Activated naive CD4-positive, alpha-beta T cell treated with anti-CD3 and anti-CD28 coated beads for 36 hours (primary cell): ENCODE results near the gene OTOS. TPM values are rescaled to one million over a fixed set of nuclear protein-coding genes. Genes with fewer than 3 reads are reported as not detected.

Experiments
- CTCF ChIA-PET: fragments of 350-600 bp; sonication (Branson Sonifier 250); formaldehyde crosslinking; loops from one replicate; lab custom pipeline; 2021; ENCODE audit warnings: antibody characterized with exemption; lab: Charles Lee
- DNase-seq: peaks from one replicate; pipeline ENCODE4 v3.0.0-alpha.2; 2020
- H3K27ac Mint-ChIP-seq: one replicate; pipeline ENCODE4 v1.8.0; 2021; ENCODE audit warnings: mild to moderate bottlenecking, mixed read lengths
- H3K27me3 Mint-ChIP-seq: one replicate; pipeline ENCODE4 v1.8.0; 2021; ENCODE audit warnings: low read depth, mixed read lengths
- H3K36me3 Mint-ChIP-seq: one replicate; pipeline ENCODE4 v1.8.0; 2021; ENCODE audit warnings: low read depth, mixed read lengths
- H3K4me1 Mint-ChIP-seq: one replicate; pipeline ENCODE4 v1.8.0; 2021; ENCODE audit warnings: low read depth, mixed read lengths
- H3K4me3 Mint-ChIP-seq: one replicate; pipeline ENCODE4 v1.8.0; 2021; ENCODE audit warnings: mild to moderate bottlenecking, moderate library complexity, mixed read lengths
- H3K9me3 Mint-ChIP-seq: one replicate; pipeline ENCODE4 v1.8.0; 2021; ENCODE audit warnings: mixed read lengths
- intact Hi-C: fragments of 100-400 bp; cut with micrococcal nuclease; formaldehyde crosslinking; loops from one replicate; pipeline ENCODE4 v1.15.1; 2023
- total RNA-seq, 2 experiments: library from RNA; stranded (reverse); gene quantifications; one replicate each; pipeline ENCODE4 v1.2.3, GENCODE V29; 2021

Gene OTOS
- total RNA-seq, 2 experiments from 2014 or later = not detected

DNA sequence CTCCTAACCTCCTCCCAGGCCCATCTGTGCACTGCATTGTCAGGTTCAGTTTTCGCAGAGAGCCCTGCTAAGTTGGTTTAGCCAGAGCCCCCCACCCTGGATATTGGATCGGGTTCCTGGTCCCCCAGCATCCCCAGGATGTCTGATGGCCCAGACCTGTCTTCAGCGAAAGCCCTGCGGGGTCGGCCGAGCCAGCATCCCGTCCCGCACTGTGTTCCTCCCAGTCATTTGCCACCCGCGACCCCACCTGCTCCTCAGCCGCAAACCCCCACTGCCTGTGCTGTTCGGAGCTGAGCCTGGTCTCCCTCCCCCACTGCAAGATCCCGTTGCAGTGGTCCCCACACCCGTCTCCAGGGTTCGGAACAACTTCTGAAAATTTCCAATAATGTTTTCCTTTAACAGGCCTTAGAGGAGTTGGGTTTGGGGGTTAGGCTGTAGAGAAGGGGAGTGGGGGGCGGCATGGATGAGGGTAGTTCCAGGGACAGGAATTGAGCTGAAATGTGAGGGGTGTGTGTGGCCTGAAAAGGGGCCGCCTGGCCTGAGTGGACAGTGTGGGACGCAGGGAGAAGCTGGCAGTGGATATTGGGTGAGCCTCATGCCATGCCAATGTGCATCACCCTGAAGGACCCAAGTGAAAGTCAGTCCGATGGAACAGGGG lies 2.7 kb downstream of the OTOS start:
- H3K4me1 Mint-ChIP-seq = peaks cover 25% of the 10 kb centered on the region
- H3K36me3 Mint-ChIP-seq = peaks cover 2% of the 10 kb centered on the region
- DNase-seq = no peak
- no peak overlapping the region for H3K27ac Mint-ChIP-seq
- H3K27me3 Mint-ChIP-seq = no peaks in the 10 kb centered on the region
- H3K4me3 Mint-ChIP-seq = peak overlapping the region; percentile 90
- H3K9me3 Mint-ChIP-seq = no peaks in the 10 kb centered on the region
- CTCF ChIA-PET = interaction anchor here (2.8 kb wide), 1 partner anchor 76 kb away, joined by 18 read pairs; no protein-coding TSS in a partner anchor
- intact Hi-C loops = loop anchor here (2.0 to 5.0 kb wide), 4 partner anchors 113 to 1180 kb away; partner anchors contain the start of genes HDAC4, HDLBP, NDUFA10 and SEPTIN2

DNA sequence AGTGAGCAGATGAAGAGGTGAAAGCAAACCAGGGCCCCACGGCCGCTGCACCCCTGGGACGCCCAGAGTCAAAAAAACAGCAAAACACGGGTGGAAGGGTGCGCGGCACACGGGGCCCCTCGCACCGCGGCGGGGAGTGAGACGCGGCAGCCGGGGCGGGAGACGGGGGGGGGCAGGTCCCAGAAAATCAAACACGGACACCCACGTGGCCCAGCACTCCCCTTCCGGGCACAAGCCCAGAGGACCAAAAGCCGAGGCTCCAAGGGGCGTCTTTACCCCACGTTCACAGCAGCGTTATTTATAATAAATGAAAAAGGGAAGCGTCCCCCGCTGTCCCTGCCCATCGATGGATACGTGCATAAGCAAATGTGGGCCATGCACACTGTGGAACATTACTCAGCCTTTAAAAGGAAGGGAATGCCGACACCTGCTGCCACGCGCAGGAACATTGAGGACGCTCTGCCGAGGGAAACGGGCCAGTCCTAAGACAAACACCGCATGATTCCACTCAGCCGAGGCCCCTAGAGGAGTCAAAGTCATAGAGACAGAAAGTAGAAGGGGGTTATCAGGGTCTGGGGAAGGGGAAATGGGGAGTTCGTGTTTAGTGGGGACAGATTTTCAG lies 3.7 kb downstream of the OTOS start:
- intact Hi-C loops = loop anchor here (2.0 to 5.0 kb wide), 4 partner anchors 112 to 1181 kb away; partner anchors contain the start of genes HDAC4, HDLBP, NDUFA10 and SEPTIN2
- CTCF ChIA-PET = no interaction called here
- DNase-seq = peak; percentile 23

DNA sequence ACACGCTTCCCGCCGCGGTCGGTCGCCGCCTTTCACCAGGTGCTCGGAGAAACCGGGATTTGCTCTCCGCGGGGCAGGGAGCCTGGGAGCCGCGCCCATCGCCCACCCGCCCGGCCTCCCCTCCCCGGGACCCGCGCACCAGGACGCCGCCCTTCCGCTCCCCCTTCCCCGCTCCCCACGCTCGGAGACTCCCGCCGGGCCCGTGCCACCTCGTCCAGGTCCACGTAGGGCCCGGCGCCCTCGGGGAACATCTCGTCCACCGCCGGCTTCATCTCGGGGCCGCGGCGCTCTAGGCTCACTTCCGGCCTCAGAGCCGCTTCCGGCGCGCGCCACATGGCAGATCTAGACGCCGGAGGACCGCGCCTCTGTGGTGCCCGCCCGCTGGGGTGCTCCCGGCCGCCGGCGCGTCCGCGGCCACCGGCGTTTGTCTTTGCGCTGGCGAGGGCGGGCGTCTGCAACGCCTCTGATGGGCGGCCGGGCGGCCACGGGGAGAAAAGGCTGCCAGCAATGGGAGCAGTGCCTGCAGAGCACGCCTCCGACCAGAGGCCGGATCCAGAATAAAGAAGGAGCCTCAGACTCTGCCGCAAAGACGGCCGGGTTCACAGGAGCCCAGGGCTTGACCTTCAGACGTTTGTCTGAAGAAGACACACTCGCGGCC lies 4.3 kb downstream of the OTOS start, which contains the start of gene COPS9:
TSS of gene COPS9 (minus strand) at position 293 of the 658 bp plus-strand sequence. CDS start at position 272, 21 bp downstream.
- peak within 1 kb of the TSS; percentile 90 for H3K4me3 Mint-ChIP-seq
- no peaks in the 10 kb centered on the region for H3K9me3 Mint-ChIP-seq
- intact Hi-C loops = loop anchor here (2.0 to 5.0 kb wide), 4 partner anchors 111 to 1181 kb away; partner anchors contain the start of genes HDAC4, HDLBP, NDUFA10 and SEPTIN2
- DNase-seq = peak; percentile 87
- peak within 1 kb of the TSS; percentile 74 for H3K27ac Mint-ChIP-seq
- CTCF ChIA-PET = no interaction called here
- H3K4me1 Mint-ChIP-seq = peaks cover 25% of the 10 kb centered on the region
- H3K36me3 Mint-ChIP-seq = peaks cover 8% of the 10 kb centered on the region
- H3K27me3 Mint-ChIP-seq = no peaks in the 10 kb centered on the region

More for the DNA sequence above, 3.7 kb downstream of the OTOS start:
- H3K4me1 Mint-ChIP-seq = peaks cover 25% of the 10 kb centered on the region
- no peaks in the 10 kb centered on the region for H3K9me3 Mint-ChIP-seq
- H3K27ac Mint-ChIP-seq = peak overlapping the region; percentile 41
- H3K4me3 Mint-ChIP-seq = peak overlapping the region; percentile 90
- H3K27me3 Mint-ChIP-seq = no peaks in the 10 kb centered on the region
- peaks cover 6% of the 10 kb centered on the region for H3K36me3 Mint-ChIP-seq

DNA sequence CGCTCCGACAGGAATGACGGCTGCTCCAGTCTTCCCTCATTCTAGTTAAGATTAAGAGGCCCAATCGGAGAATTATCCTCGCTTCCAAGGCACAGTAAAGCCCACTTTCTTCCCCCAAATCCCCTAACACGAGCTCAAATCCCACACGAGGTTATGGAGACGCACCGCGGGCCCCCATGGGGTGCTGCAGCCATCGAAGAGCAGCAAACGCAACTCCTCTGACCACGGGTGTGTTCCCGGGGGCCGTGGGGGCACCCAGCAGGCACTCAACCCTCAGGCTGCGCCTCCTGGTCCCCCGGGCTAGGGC lies 4.8 kb downstream of the OTOS start:
- no peaks in the 10 kb centered on the region for H3K27me3 Mint-ChIP-seq
- intact Hi-C loops = loop anchor here (2.0 to 5.0 kb wide), 4 partner anchors 111 to 1182 kb away; partner anchors contain the start of genes HDAC4, HDLBP, NDUFA10 and SEPTIN2
- H3K4me3 Mint-ChIP-seq = peak overlapping the region; percentile 90
- no peak for DNase-seq
- CTCF ChIA-PET = no interaction called here
- H3K4me1 Mint-ChIP-seq = peaks cover 25% of the 10 kb centered on the region
- peaks cover 11% of the 10 kb centered on the region for H3K36me3 Mint-ChIP-seq
- no peaks in the 10 kb centered on the region for H3K9me3 Mint-ChIP-seq
- peak overlapping the region; percentile 74 for H3K27ac Mint-ChIP-seq

DNA sequence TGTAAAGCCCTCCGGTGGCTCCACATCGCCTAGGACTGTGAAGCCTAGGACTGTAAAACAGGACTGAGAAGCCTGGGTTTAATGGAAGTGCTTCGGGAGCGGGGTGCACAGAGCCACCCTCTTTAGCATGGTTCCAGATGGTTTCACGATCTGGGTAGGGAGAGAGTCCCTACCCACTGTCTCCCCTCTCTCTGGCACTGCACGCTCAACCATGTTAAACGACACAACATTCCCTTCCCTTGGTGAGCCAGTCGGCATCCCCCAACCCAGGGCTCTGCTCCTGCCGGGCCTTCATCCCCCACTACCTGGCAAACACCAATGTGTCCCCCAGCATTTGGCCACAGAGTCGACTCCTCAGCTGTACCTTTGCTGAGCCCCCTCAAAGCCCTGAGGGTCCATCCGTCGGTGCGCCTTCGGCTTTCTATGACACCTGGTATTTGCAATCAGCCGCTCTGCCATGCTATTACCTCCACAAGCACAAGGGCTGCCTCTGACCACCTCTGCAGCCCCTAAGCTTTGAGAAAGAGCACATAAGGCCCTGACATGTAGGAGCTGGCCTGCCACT lies 5.4 kb downstream of the OTOS start:
- Mint-ChIP-seq H3K27me3 (no peaks in the 10 kb centered on the region), H3K27ac (peak overlapping the region; percentile 74), H3K36me3 (peaks cover 16% of the 10 kb centered on the region), H3K4me3 (peak overlapping the region; percentile 90), H3K4me1 (peaks cover 25% of the 10 kb centered on the region), H3K9me3 (no peaks in the 10 kb centered on the region)
- intact Hi-C loops = loop anchor here (5.0 kb wide), 2 partner anchors 733 to 1182 kb away; partner anchors contain the start of genes HDAC4, HDLBP and SEPTIN2
- DNase-seq = no peak
- CTCF ChIA-PET = no interaction called here

DNA sequence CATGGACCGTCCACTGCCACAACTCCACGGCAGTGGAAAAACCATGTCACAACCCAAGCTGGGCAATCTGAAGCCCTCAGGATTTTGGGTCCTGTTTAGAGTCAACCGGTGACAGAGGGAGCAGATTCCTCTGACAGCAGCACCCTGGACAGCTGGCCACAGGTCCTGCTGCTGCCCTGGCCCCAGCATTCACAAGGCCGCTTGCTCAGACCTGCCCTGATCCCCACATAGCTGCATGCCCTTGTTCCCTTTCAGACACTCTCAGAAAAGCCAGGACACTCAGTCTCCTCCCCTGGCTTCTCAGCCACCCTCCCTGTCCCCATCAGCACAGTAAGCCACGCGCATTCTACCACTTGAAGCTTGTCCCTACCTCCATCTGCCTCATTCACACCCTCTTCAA lies 6.0 kb downstream of the OTOS start:
- intact Hi-C loops = no loop called here
- peaks cover 22% of the 10 kb centered on the region for H3K36me3 Mint-ChIP-seq
- CTCF ChIA-PET = no interaction called here

DNA sequence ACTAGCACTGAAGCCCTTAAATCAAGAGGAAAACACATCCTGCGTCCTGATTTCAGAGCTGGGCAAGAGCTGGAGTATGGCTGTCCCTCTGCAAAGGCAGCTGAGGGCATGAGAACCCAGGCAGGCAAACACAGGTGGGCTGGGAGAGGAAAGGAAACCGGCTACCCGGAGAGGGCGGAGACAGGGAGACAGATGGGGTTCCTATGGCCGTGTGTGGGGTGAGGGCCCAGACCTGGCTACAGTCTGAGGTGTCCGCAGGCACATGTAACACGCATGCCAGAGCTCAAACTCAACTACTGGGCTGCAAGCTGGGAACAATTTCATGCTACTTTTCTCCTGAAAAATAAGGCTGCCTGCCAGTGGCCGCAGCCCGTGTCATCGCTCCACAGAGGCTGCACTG lies 7.1 kb downstream of the OTOS start:
- no peaks in the 10 kb centered on the region for H3K27me3 Mint-ChIP-seq
- peaks cover 25% of the 10 kb centered on the region for H3K4me1 Mint-ChIP-seq
- no peak overlapping the region for H3K4me3 Mint-ChIP-seq
- DNase-seq = no peak
- intact Hi-C loops = no loop called here
- peaks cover 24% of the 10 kb centered on the region for H3K36me3 Mint-ChIP-seq
- CTCF ChIA-PET = no interaction called here
- H3K27ac Mint-ChIP-seq = no peak overlapping the region
- no peaks in the 10 kb centered on the region for H3K9me3 Mint-ChIP-seq

More for the DNA sequence above, 6.0 kb downstream of the OTOS start:
- Mint-ChIP-seq H3K9me3 (no peaks in the 10 kb centered on the region), H3K27ac (no peak overlapping the region), H3K4me1 (peaks cover 25% of the 10 kb centered on the region), H3K27me3 (no peaks in the 10 kb centered on the region), H3K4me3 (peak overlapping the region; percentile 90)
- DNase-seq = no peak

DNA sequence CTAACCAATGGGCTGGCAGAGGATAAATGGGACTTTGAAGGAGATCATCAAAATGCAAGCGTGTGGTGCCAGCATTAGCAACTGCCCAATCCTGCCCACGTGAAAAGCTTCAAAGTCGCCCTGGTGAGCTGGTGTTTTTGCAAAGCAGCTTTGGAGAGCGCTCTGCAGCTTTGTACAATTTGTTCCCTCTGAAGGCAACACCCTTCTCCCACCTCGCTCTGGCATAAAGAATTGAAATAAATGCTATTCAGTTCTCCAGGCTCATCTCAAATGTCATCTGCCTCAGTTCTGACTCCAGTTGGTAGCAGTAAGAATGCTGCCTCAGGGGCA lies 7.8 kb downstream of the OTOS start:
- CTCF ChIA-PET = interaction anchor here (0.6 kb wide), 1 partner anchor 60 kb away, joined by 3 read pairs; no protein-coding TSS in a partner anchor
- intact Hi-C loops = no loop called here
- DNase-seq = no peak
- Mint-ChIP-seq H3K36me3 (peaks cover 31% of the 10 kb centered on the region), H3K4me1 (peaks cover 25% of the 10 kb centered on the region), H3K4me3 (no peak overlapping the region), H3K27ac (no peak overlapping the region), H3K27me3 (no peaks in the 10 kb centered on the region), H3K9me3 (no peaks in the 10 kb centered on the region)

DNA sequence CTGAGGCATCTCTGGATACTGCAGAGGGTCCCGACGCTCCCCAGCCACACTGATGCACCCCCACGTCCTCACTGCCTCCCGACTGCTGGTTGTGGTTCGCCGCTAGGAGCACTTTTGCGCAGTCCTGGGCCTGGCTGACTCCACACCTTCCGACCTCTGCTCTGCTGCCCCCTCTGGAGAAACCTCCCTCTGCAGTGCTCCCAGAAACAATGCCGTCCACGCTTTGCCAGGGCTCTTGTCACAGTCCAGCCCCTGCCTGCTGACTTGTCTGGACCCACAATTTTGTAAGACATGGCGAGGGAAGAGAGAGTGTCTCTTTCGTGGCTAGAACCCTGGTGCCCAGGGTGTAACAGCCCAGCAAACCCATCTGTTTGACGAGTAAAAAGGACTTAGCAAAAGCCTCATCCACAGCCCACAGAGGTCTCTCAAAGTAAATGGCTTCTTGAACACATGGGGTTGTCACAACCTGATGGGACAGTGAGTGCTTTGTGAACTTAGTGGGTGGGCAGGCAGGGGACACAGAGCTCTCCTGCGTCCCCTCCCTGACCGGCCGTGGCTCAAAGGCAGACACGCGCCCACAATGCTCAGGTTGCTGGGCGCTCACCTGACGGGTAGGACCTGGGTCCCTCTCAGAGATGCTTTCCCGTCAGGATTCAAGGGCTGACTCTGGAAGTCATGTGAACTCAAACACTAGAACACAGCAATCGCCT lies 8.4 kb downstream of the OTOS start:
- peaks cover 36% of the 10 kb centered on the region for H3K36me3 Mint-ChIP-seq
- H3K4me1 Mint-ChIP-seq = peaks cover 22% of the 10 kb centered on the region
- H3K9me3 Mint-ChIP-seq = no peaks in the 10 kb centered on the region
- CTCF ChIA-PET = interaction anchor here (0.6 kb wide), 1 partner anchor 61 kb away, joined by 3 read pairs; no protein-coding TSS in a partner anchor
- no peak overlapping the region for H3K4me3 Mint-ChIP-seq
- H3K27ac Mint-ChIP-seq = no peak overlapping the region
- DNase-seq = no peak
- no peaks in the 10 kb centered on the region for H3K27me3 Mint-ChIP-seq
- intact Hi-C loops = no loop called here

DNA sequence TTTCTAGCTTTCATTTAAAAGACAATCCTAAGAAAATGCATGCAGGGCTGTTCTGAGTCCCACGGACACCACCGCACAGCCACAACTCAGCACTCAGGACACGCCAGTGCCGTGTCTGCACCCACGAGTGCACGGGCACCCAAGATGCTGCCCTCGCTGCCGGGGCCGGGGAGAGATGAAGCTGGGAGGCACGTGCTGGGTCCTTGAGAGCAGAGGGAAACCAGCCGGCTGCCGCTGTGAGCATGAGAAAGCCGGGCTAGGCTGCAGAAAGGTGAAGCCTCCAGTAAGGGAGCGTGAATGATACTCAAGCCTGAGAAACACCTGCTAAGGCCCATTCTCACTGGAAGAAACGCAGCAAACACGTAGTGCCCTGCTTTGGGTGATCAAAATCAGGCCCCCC lies 9.2 kb downstream of the OTOS start:
- Mint-ChIP-seq H3K4me1 (peaks cover 17% of the 10 kb centered on the region), H3K27ac (no peak overlapping the region), H3K27me3 (no peaks in the 10 kb centered on the region), H3K4me3 (no peak overlapping the region), H3K36me3 (peaks cover 41% of the 10 kb centered on the region), H3K9me3 (no peaks in the 10 kb centered on the region)
- DNase-seq = no peak
- CTCF ChIA-PET = no interaction called here
- intact Hi-C loops = no loop called here

DNA sequence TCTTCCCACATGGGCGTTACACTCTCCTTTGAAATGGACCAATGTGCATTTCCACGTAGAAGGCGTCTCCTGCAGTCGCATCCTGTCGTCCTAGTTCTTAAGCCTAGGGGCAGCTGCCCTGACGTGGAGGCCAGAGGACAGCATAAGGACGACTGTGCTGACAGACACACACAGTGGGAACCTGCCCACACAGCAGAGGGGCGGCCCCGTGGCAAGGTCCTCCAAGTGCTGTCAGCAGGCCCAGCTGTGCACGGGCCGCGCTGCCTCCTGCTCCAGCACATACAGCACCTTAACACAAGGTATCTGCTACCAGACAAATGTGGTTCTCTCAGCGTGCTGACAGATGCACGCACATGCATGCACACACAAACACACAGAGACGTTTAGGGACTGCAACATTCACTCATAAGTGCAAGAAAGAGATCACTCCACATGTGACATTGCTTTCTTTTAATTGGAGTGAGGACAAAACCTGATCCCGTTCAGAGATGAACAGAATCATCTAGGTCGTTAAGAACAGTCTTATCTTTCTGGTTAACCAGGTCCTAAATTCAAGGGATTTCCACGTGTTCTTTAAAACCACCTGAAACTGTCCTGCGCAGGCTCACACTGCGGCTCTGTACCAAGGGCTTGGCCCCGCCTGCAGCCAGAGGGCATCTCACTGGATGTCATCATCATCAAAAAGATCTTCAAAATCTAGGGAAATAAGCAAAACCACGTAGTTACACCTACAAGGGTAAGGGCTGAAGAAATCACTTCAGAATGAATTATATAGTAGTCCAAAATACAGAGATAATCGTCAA lies 9.9 kb downstream of the OTOS start:
- intact Hi-C loops = no loop called here
- peaks cover 43% of the 10 kb centered on the region for H3K36me3 Mint-ChIP-seq
- no peaks in the 10 kb centered on the region for H3K27me3 Mint-ChIP-seq
- H3K4me3 Mint-ChIP-seq = no peak overlapping the region
- no peaks in the 10 kb centered on the region for H3K9me3 Mint-ChIP-seq
- DNase-seq = no peak
- CTCF ChIA-PET = no interaction called here
- H3K27ac Mint-ChIP-seq = no peak overlapping the region
- peaks cover 15% of the 10 kb centered on the region for H3K4me1 Mint-ChIP-seq
